GM12801 (cell line): Measurements from ENCODE around the gene NEDD4L.

Experiments
- TF ChIP-seq, protein P1 (sequence below): IDR thresholded peaks from one replicate; pipeline ENCODE4 v1.5.1; 2011; ENCODE audit warnings: control low read depth; ENCODE audit not compliant: insufficient read length; ENCODE audit errors: extremely low read depth

The NEDD4L gene

DNA sequence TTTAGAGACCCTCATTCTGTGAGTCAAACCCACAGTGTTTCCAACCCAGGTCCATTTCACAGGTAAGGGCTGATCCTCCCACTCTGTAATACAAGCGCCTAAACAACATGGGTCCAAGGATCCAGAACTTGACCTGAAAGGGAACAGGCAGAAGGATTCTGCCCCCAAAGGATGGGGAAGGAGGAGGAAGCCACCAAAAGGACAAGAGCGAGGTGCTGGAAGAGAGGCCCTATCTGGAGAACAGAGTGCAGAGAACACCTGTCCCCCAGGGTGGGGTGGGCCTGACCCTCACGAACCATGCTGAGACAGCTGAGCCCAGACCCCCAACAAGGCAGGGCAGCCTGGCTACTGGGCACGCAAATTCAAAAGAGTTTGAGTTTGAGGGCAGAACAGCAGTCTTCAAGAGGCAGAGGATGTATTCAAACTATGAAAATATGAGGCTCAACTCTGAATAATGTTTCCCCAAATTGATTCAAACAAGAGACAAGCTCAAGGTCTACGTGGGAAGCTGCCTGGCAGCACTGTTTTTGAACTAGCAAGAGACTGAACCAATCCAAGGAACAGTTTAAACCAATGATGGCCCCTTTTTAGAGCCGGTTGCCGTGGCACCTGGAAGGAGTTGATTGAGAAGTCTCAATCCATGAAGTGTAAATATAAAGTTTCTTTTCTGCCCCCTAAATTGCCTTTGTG lies 372.1 kb downstream of the NEDD4L start:
- TF ChIP-seq, protein P1, sequence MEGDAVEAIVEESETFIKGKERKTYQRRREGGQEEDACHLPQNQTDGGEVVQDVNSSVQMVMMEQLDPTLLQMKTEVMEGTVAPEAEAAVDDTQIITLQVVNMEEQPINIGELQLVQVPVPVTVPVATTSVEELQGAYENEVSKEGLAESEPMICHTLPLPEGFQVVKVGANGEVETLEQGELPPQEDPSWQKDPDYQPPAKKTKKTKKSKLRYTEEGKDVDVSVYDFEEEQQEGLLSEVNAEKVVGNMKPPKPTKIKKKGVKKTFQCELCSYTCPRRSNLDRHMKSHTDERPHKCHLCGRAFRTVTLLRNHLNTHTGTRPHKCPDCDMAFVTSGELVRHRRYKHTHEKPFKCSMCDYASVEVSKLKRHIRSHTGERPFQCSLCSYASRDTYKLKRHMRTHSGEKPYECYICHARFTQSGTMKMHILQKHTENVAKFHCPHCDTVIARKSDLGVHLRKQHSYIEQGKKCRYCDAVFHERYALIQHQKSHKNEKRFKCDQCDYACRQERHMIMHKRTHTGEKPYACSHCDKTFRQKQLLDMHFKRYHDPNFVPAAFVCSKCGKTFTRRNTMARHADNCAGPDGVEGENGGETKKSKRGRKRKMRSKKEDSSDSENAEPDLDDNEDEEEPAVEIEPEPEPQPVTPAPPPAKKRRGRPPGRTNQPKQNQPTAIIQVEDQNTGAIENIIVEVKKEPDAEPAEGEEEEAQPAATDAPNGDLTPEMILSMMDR = no peak

DNA sequence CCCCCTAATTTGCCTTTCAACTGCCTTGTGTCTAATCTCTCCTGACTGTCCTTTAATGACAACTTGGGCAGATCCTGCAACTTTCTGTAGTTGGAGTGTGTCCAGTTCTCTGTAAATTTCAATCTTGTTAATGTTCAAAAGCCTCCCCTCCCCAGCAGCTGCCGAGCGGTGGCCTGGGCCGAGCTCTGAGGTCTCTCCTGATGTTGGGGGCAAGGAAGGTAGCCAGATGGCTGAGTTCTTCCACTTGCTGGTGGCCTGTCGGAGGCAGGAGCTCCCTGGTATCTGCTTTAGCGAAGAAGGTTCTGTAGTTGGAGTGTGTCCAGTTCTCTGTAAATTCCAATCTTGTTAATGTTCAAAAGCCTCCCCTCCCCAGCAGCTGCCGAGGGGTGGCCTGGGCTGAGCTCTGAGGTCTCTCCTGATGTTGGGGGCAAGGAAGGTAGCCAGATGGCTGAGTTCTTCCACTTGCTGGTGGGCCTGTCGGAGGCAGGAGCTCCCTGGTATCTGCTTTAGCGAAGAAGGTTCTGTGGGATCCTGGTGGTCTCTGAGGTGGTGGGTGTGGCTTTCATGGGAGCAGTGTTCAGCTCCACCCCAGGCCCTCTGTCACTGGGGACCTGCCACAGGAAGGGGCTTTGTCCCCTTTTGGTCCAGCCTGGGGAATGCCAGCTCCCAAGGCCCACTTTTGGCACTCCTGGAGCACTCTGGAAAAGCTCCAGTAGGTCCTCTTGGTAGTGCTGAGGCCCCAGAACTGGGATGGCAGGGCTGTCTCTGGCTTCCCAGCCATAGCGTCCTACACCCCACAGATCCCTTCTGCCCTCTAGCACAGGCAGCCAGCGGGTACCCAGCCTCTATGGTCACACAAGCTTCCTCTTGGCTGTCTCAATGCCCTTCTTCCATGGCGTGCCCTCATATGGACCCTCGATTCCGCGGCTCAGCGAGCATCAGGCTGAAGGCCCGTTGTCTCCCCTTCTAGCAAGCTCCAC lies 373.0 kb downstream of the NEDD4L start:
- TF ChIP-seq, protein P1 = no peak

DNA sequence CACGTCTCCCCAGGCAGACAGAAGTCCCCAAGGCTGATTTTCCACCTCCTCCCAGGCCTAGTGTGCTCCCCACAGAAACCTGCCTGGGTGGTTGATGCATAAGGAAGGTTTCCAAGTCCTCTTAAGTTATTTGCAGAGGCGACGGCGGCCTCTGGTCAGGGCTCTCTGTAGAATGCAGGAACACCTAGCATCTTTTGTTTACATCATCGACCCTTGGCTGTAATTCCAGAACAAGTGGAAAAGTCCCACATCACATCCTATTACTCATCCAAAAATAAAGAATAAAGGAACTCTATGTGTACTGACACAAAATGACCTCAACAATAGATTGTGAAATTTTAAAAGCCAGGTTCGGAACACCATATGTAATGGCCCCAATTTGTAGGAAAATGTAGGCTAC lies 373.7 kb downstream of the NEDD4L start:
- TF ChIP-seq, protein P1 = no peak

DNA sequence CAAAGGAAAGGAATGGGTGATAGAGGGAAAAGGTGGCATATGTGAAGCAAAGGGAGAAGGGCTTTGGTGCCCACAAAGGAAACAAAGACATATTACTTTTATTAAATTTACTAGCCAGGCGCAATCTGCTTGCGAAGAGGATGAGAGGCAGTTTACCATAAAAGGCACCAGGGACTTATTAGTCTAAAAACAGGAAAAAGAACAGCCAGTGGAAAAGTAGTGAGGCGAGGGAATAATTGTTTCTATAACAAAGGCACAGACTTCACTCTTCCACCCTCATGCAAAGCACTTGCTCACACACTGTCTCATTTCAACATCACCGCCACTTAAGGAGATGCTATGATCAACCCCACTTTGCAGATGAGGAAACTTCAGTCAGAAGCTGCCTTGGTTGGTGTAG lies 374.3 kb downstream of the NEDD4L start:
- TF ChIP-seq, protein P1 = no peak

DNA sequence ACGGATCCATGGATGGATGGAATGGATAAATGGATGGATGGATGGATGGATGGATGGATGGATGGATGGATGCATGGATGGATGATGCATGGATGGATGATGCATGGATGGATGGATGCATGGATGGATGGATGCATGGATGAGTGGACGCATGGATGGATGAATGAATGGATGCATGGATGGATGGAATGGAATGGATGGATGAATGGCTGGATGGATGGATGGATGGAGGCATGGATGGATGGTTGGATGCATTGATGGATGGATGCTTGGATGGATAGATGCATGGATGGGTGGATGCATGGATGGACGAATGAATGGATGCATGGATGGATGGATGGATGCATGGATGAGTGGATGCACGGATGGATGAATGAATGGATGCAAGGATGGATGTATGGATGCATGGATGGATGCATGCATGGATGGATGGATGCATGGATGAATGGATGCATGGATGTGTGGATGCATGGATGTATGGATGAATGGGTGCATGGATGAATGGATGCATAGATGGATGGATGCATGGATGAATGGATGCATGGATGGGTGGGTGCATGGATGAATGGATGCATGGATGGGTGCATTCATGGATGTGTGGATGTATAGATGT lies 375.7 kb downstream of the NEDD4L start:
- TF ChIP-seq, protein P1 = no peak

DNA sequence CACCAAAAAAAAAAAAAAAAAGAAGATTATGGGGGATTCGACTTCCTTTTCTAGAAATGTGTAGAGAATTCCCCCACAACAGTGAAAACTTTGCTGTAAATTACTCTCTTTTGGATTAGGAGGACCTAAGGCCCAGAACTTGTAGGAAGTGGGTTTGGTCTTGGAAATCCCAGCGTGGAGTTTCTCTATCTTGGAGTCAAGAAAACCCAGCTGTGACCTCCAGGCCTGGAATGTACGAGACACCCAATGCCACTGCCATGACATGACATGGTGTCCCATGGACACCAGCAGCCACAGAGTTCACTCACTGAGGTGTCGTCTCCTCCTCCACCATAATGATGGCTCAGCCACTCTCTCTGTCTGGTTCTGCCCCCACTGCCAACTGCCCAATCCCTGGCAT lies 382.6 kb downstream of the NEDD4L start:
- TF ChIP-seq, protein P1 = no peak

DNA sequence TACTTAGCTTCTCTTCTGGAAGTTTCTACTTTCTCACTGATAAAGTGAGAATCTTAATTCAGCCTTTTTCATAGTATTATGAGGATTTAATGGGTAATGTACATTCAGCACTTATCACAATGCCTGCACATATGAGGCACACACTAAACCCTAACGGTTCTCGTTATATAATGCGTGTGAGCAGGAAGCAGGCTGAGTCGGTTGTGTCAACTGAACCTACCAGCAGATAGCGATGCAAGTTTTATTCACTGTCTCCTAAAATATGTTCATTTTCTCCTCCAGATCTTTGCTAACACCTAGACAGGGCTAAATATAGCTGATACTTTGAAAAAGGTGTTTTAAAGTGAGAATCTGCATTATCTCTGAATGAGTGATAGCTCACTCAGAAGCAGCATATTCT lies 383.3 kb downstream of the NEDD4L start:
- TF ChIP-seq, protein P1 = no peak
